Hematopoietic multipotent progenitor cell (in vitro differentiated cells): ENCODE results near the gene KIF1A. TPM values are rescaled to one million over a fixed set of nuclear protein-coding genes. Genes with fewer than 3 reads are reported as not detected.

ENCODE experiments used
- DNase-seq, 3 donors: peaks; one replicate each; pipeline ENCODE4 v3.0.0-alpha.2; 2011 to 2015; ENCODE audit warnings: low read depth in 2 of 3, low spot score in 2 of 3
- total RNA-seq: library from RNA; depleted of rRNA; stranded (reverse); fragments of >200 nt; gene quantifications from one replicate; pipeline ENCODE4 v1.2.3, GENCODE V29; 2012

KIF1A gene
- total RNA-seq, 1 donor: not detected

- DNase-seq: no peak
These were observed 51.8 kb downstream of the KIF1A start for GRCh38 chr2:240768216-240768615.

- DNase-seq: no peak
These were observed 52.7 kb downstream of the KIF1A start for GRCh38 chr2:240767341-240767740.

GRCh38 chr2:240766072-240766471 is 53.9 kb downstream of the KIF1A start:
- no peak for DNase-seq

GRCh38 chr2:240765007-240765406 is 55.0 kb downstream of the KIF1A start:
- DNase-seq: no peak

GRCh38 chr2:240764605-240765004 is 55.4 kb downstream of the KIF1A start:
- no peak for DNase-seq

DNA sequence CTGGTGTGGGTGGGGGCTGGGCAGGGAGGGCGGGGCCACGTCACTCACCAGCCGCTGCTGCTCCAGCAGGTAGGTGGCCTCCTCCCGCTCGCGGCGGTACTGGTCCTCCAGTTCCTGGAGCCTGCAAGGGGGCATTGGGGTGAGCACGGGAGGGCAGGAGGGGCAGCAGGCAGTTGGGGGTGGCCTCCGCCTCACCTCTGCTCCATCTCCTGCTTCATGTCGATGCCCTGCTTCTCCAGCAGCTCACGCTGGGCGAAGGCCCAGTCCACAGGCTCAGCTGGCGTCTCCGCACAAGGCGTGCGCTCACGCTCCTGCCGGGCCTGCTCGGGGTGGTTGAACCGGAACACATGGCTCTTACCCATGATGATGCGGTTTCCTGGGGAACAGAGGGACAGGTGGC is 57.0 kb downstream of the KIF1A start:
- no peak for DNase-seq

- DNase-seq: no peak
These were observed 57.8 kb downstream of the KIF1A start for GRCh38 chr2:240762249-240762648.

- no peak for DNase-seq
These were observed 59.3 kb downstream of the KIF1A start for GRCh38 chr2:240760576-240761246.

- no peak for DNase-seq
These were observed 59.9 kb downstream of the KIF1A start for GRCh38 chr2:240760121-240760520.

DNA sequence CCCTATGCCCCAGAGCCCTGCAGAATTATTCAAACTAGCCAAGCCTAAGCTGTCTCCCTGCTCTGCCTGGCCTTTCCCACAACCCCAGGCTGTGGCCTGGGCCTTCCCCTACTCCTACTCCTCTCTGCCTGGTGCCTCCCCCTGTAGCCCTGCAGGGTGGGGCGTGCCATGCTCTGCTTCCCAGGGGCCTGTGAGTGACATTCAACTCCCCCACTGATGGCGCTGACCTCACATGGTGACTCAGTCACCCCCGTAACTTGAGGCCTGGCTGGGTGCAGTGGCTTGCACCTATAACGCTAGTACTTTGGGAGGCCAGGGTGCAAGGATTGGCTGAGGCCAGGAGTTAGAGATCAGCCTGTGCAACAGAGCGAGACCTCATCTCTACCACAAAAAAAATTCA is 60.6 kb downstream of the KIF1A start:
- DNase-seq: no peak

- DNase-seq: no peak
These were observed 62.9 kb downstream of the KIF1A start for GRCh38 chr2:240757086-240757614.

DNA sequence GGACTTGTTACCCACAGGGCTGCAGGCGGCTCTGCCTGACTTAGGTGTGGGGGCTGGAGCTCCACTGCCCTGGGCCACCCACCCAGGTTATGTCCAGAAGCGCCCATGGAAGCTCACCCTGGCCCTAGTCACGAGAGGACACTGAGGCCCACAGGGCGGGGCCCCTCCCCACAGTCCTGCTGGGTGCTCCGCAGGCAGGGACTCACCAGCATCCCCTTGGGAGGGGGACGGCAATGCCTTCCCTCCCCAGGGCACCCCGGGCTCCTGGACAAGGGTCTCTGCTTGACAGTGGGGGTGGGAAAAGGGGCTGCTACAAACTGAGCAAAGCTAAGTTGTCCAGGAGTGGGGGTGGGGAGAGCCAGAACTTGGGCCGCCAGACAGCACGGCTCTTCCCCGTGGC is 67.8 kb downstream of the KIF1A start:
- no peak for DNase-seq

GRCh38 chr2:240750409-240750808 is 69.6 kb downstream of the KIF1A start:
- DNase-seq: no peak

DNA sequence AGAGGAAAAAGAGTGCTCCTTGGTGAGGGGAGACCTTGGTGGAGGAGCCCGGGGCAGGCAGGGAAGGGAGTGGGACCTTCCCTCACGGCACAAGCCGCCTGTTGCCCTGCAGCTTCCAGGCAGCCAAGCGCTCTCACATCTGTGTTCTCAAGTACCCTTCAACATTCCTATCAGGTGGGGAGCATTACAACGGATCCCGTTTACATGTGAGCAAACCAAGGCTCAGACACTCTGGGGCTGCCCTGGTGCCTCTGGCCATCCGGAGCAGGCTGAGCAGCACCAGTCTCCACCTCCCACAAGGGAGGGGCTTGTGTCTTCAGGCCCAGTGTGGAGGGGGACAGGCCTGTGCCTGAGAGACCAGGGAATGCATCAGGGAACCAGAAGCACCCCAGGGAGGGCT is 70.5 kb downstream of the KIF1A start:
- no peak for DNase-seq

DNA sequence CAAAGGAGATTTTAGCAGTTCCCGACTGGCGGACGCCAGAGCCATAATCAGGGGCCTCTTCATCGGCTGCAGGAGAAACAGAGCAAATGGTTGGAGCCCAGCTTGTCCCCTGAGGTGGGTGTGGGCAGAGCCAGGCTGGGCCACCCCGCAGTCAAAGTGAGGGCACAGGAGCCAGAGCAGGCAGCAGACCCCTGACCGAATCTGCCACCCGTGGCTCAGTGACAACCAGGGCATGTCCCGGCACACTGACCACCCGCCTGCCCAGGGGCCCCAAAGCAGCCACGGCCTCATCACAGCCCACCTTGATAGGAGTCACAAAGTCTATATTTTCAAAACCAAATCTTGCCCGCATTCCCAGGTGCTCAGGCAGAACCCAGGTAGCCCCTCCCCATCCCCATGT is 72.8 kb downstream of the KIF1A start:
- no peak for DNase-seq

GRCh38 chr2:240746671-240747070 is 73.3 kb downstream of the KIF1A start:
- DNase-seq: no peak

GRCh38 chr2:240745962-240746361 is 74.1 kb downstream of the KIF1A start:
- DNase-seq: no peak

DNA sequence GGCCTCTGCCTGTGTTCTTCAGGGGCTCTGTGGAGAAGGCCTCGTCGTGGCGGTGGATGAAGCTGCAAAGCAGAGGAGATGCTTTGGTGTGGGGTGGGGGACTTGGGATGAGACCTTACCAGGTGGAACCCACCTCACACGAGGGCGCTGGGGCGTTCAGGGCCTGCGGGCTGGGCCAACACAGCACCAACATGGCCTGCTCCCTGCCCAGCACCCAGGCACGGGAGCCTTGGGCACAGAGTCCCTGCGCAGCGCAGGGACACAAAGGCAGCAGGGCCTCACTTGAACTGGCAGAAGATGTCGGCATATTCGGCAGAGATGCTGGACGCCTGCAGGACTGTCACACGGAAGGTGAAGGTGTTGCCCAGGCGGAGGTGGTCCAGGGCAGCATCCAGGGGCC is 74.6 kb downstream of the KIF1A start:
- no peak for DNase-seq

DNA sequence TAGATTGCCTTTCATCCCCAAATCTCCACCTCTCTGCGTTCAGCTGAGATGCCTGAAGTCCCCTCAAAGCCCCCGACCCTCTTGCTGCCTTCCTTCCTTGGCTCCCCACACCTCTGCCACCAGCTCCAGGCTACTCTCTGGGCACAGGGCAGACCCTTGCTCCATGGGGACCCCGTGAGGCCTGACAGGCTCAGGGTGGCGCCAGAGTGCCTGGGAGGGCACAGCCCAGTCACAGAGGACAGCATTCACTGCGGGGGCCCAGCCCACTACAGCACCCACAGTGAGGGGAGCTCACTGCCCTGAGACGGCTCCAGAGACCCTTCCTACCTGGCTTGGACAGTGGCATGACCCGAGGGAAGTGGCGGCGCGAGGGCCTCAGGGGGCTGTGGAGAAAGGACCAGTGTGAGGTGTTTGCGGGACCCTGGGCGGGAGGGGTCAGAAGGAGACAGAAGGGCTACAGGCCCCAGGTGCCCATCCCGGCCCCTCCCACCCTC is 77.4 kb downstream of the KIF1A start:
- DNase-seq: no peak

- DNase-seq: no peak
These were observed 78.9 kb downstream of the KIF1A start for GRCh38 chr2:240741091-240741490.

- peak in 1 of 3 donors; percentile 10 for DNase-seq
These were observed 80.2 kb downstream of the KIF1A start for GRCh38 chr2:240739797-240740196.

DNA sequence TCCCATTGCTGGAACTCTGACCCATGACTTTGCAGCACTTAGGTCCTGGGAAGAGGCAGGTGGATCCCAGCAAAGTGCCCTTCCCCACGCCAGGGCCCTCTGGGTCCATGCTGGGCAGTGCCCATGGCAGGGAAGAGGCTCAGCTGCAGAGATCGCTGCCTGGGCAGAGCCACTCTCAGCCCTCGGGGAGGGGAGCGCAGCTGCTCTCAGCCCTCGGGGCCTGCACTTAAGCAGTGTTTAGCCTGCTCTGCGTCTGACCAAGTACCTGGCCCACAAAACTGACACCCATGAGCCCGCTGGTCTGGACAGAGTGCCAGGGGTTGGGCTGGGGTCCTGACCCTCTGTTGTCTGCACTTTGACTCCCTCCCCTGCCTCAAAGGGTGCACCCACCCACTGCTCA is 82.1 kb downstream of the KIF1A start:
- no peak for DNase-seq

DNA sequence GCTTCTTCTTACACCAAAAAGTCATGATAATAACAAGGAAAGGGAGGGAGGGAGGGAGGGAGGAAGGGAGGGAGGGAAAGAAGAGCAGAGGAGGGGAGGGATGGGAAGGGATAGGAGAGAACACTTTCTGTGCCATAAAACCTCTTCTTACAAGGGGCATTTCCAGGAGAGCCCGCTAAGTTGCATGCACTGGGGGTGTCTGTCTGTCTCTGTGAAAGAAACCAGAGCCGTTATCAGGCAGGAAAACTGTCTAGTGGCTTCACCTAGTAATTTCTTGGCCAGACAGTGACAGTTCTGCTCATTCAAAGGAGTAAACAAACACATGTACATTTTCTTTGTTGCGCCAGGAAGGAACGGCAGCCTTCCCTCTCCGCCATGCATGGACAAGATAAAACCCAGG is 82.5 kb downstream of the KIF1A start:
- no peak for DNase-seq
